Activated CD4-positive, alpha-beta T cell treated with anti-CD3 and anti-CD28 coated beads, Interleukin-2, Interleukin-4, amounts not matched to agents 100 ng/mL and 50 ng/mL, durations not matched to agents 16 hours and 8 hours (primary cell): ENCODE measurements around the gene GAL3ST3.
"Not testable (repeated sequence)": the region's sequence is repeated elsewhere in the genome, so short reads cannot be mapped to it uniquely, and the experiment has no call there.

ENCODE experiments used
- DNase-seq: peaks from one replicate; pipeline ENCODE4 v3.0.0-alpha.2; 2020; ENCODE audit warnings: low spot score

The GAL3ST3 gene

GRCh38 chr11:66012946-66013761 is 35.8 kb downstream of the GAL3ST3 start:
- no peak for DNase-seq

- no peak for DNase-seq
Measured at GRCh38 chr11:66012371-66012945, 36.5 kb downstream of the GAL3ST3 start.

- no peak for DNase-seq
Measured at GRCh38 chr11:66011785-66012303, 37.1 kb downstream of the GAL3ST3 start, which contains the start of gene CST6. Gene CST6 (plus strand): TSS chr11:66012008. CDS start chr11:66012045, 37 bp downstream.

- DNase-seq = no peak
Measured at GRCh38 chr11:66011239-66011784, 37.6 kb downstream of the GAL3ST3 start.

- DNase-seq = not testable (repeated sequence)
Measured at GRCh38 chr11:66010036-66010435, 38.9 kb downstream of the GAL3ST3 start.

GRCh38 chr11:66008468-66009101 is 40.4 kb downstream of the GAL3ST3 start:
- no peak for DNase-seq

GRCh38 chr11:66008095-66008467 is 40.9 kb downstream of the GAL3ST3 start:
- DNase-seq = no peak

GRCh38 chr11:66007201-66007634 is 41.7 kb downstream of the GAL3ST3 start:
- DNase-seq = no peak

- no peak for DNase-seq
Measured at GRCh38 chr11:66006891-66007176, 42.1 kb downstream of the GAL3ST3 start.

- DNase-seq = no peak
Measured at GRCh38 chr11:66006134-66006890, 42.6 kb downstream of the GAL3ST3 start.

- no peak for DNase-seq
Measured at GRCh38 chr11:66004186-66004585, 44.8 kb downstream of the GAL3ST3 start.

GRCh38 chr11:66003291-66003690 is 45.7 kb downstream of the GAL3ST3 start:
- no peak for DNase-seq

GRCh38 chr11:66002648-66003225 is 46.2 kb downstream of the GAL3ST3 start:
- DNase-seq = no peak

GRCh38 chr11:66001942-66002647 is 46.9 kb downstream of the GAL3ST3 start, which contains the start of the genes BANF1 and EIF1AD:
Gene BANF1 (plus strand): TSS chr11:66002503. CDS start chr11:66003251, 748 bp downstream.
Gene EIF1AD (minus strand): TSS chr11:66002157. CDS start chr11:66000389, 1,768 bp downstream.
- DNase-seq = peak; percentile 96

- DNase-seq = no peak
Measured at GRCh38 chr11:65997286-65997685, 51.7 kb downstream of the GAL3ST3 start.

- no peak for DNase-seq
Measured at GRCh38 chr11:65992056-65992455, 56.9 kb downstream of the GAL3ST3 start.
